Measurements from ENCODE around the gene COL27A1.

Gene COL27A1

DNA sequence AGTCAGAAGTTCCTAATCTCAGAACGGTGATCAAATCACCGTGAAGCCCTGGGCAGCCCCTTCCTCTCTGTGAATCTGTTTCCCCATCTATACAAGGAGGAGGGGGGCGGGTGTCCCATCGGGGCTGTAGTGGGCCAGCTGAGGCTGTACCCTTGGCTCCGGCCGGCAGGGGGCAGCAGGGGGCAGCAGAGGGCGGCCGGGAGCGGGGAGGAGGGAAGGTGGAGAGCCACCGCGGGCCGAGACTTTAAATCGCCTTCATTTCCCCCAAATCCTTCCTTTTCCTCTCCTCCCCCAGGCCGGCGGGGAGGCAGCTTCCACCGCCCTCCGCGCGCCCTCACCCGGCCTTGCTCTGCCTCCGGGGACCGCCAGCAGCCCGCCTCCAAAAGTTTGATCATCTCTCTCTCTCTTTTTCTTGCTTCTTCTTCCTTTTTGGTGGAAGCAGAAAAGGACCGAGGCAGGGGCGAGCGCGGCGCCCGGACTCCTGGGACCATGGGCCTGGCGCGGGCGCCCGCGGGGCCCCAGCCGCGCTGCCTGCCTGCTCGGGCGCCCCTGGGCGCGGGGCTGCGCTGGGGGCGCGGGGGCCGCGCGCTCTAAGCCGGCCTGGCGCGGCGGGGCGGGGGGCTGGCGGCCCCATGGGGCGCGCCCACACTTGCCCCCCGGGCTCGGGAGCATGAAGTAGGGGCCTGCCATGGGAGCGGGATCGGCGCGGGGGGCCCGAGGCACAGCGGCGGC lies at the start of gene COL27A1:
Gene COL27A1 (plus strand): TSS at position 275 of the 732 bp plus-strand sequence. CDS start 414 bp downstream, at position 689.
- H3K4me2 ChIP-seq: peak within 1 kb of the TSS; percentile 63; the same call in 1 of the 2 replicates
- H3K36me3 ChIP-seq (ENCODE audit: insufficient read depth): no peaks in the 10 kb centered on the region
- H2AFZ ChIP-seq (ENCODE audit: low read depth): peak within 1 kb of the TSS; percentile 93
- TF ChIP-seq, protein P1, sequence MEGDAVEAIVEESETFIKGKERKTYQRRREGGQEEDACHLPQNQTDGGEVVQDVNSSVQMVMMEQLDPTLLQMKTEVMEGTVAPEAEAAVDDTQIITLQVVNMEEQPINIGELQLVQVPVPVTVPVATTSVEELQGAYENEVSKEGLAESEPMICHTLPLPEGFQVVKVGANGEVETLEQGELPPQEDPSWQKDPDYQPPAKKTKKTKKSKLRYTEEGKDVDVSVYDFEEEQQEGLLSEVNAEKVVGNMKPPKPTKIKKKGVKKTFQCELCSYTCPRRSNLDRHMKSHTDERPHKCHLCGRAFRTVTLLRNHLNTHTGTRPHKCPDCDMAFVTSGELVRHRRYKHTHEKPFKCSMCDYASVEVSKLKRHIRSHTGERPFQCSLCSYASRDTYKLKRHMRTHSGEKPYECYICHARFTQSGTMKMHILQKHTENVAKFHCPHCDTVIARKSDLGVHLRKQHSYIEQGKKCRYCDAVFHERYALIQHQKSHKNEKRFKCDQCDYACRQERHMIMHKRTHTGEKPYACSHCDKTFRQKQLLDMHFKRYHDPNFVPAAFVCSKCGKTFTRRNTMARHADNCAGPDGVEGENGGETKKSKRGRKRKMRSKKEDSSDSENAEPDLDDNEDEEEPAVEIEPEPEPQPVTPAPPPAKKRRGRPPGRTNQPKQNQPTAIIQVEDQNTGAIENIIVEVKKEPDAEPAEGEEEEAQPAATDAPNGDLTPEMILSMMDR (conservative IDR thresholded peaks at IDR 0.05; ENCODE audit: low read depth, low read length): peak; percentile 84
- peak within 1 kb of the TSS; percentile 47; the same call in 1 of the 2 replicates for H3K9ac ChIP-seq
- H3K4me1 ChIP-seq (ENCODE audit: low read depth, poor library complexity, severe bottlenecking): no peaks in the 10 kb centered on the region
- no peaks in the 10 kb centered on the region for H4K20me1 ChIP-seq (ENCODE audit: insufficient read depth)
- no peak within 1 kb of the TSS for H3K27ac ChIP-seq
- no peak within 1 kb of the TSS for H3K4me3 ChIP-seq (IDR thresholded peaks at IDR 0.05; ENCODE audit: insufficient read depth, low read depth, low read length)
- H3K27me3 ChIP-seq (ENCODE audit: insufficient read depth, low read depth): no peaks in the 10 kb centered on the region
- H3K79me2 ChIP-seq (ENCODE audit: insufficient read depth, low read depth): no peaks in the 10 kb centered on the region

DNA sequence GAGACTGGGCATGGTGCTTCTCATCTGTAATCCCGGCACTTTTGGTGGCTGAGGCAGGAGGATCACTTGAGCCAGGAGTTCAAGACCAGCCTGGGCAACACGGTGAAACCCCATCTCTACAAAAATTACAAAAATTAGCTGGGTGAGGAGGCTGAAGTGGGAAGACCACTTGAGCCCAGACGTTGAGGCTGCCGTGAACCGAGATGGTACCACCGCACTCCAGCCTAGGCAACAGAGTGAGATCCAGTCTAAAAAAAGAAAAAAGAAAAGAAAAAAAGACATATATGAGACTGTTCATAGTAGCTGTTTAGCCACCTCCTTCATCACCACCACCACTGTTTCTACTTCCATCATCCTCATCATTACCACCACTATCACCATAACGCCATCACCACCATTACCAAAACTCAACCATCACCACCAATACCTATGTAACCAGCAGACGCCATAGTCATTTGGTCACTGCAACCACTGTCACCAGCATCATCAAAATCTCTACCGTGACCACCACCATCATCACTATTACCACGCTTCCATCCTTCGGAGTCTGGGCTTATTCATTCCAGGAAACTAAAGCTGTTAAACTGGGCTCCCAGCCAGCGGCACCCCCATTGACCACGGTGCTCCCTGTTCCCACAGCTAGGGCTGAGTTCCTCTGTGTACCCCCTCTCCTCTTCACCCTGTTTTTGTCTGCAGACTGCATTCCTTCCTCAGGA lies 47.9 kb upstream of the COL27A1 start:
- Histone ChIP-seq H3K9ac (no peak overlapping the region), H3K36me3 (ENCODE audit: insufficient read depth) (no peaks in the 10 kb centered on the region), H4K20me1 (ENCODE audit: insufficient read depth) (no peaks in the 10 kb centered on the region), H3K79me2 (ENCODE audit: insufficient read depth, low read depth) (no peaks in the 10 kb centered on the region), H3K27me3 (ENCODE audit: insufficient read depth, low read depth) (no peaks in the 10 kb centered on the region), H3K4me3 (IDR thresholded peaks at IDR 0.05; ENCODE audit: insufficient read depth, low read depth, low read length) (no peak overlapping the region), H3K4me1 (ENCODE audit: low read depth, poor library complexity, severe bottlenecking) (no peaks in the 10 kb centered on the region), H2AFZ (ENCODE audit: low read depth) (no peak overlapping the region), H3K4me2 (no peak overlapping the region), H3K27ac (no peak overlapping the region)
- TF ChIP-seq, protein P1 (conservative IDR thresholded peaks at IDR 0.05; ENCODE audit: low read depth, low read length): no peak

DNA sequence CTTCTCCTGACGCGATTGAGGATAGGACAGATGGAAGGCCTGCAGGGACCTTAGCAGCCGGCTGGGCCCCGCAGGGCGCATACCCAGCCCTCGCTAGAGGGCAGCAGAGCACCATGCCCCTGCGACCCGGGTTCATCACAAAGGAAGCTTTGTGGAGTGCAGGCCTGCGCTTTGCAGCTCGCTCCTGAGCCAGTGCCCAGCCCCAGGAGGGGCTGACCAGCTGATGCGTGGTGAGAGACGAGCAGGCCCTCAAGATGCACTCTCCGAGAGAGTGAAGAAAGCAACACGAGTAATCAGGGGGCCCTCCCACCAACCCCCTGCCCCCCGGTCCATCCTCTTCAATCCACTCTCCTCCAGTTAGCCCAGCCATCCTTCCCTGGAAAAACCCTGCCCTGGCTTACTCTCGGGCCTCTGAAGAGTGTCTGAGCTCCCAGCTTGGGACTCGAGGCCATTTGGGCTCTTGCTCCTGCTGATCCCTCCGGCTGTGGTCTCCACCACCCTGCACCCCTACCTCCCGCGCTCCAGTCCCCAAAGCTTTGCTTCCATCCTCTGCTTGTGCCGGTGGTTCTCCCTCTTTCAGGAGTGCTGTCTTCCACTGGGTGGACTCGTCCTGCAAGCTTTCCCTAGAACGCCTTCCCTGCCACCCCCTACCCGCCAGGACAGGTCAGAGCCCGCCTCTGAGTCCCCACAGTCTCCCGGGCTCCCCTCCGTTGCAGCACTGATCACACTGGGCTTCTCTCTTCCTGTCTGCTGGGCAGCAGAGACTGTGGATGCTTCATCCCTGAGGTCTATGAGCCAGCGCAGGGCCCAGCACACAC lies 47.1 kb upstream of the COL27A1 start:
- no peaks in the 10 kb centered on the region for H3K4me1 ChIP-seq (ENCODE audit: low read depth, poor library complexity, severe bottlenecking)
- H3K27ac ChIP-seq: no peak overlapping the region

DNA sequence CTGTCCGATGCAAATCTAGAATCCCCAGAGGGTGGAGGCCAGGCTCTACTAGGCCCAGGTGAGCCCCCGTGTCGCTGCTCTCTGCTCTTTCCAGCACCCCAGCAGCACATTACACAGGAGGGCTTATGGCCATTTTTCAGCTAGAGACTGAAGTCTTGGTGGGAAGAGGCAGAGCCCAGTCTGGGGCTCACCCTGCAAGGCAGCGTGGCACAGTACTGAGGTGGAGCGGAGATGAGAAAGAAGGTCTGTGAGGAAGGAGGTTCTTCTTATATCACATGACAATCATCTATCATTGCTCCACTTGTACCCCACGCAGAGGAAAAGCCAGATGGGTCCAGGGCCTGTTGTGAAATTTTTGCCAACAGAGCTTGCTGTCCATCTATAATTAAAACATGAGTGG lies 46.2 kb upstream of the COL27A1 start:
- no peak overlapping the region for H3K4me2 ChIP-seq
- H3K36me3 ChIP-seq (ENCODE audit: insufficient read depth): no peaks in the 10 kb centered on the region
- H3K27ac ChIP-seq: no peak overlapping the region
- H3K9ac ChIP-seq: no peak overlapping the region
- H2AFZ ChIP-seq (ENCODE audit: low read depth): no peak overlapping the region
- no peaks in the 10 kb centered on the region for H4K20me1 ChIP-seq (ENCODE audit: insufficient read depth)
- H3K27me3 ChIP-seq (ENCODE audit: insufficient read depth, low read depth): no peaks in the 10 kb centered on the region
- H3K79me2 ChIP-seq (ENCODE audit: insufficient read depth, low read depth): no peaks in the 10 kb centered on the region
- H3K4me3 ChIP-seq (IDR thresholded peaks at IDR 0.05; ENCODE audit: insufficient read depth, low read depth, low read length): no peak overlapping the region
- no peaks in the 10 kb centered on the region for H3K4me1 ChIP-seq (ENCODE audit: low read depth, poor library complexity, severe bottlenecking)
- TF ChIP-seq, protein P1 (conservative IDR thresholded peaks at IDR 0.05; ENCODE audit: low read depth, low read length): no peak

More for the DNA sequence above, 47.1 kb upstream of the COL27A1 start:
- no peaks in the 10 kb centered on the region for H3K27me3 ChIP-seq (ENCODE audit: insufficient read depth, low read depth)
- no peaks in the 10 kb centered on the region for H3K36me3 ChIP-seq (ENCODE audit: insufficient read depth)
- H4K20me1 ChIP-seq (ENCODE audit: insufficient read depth): no peaks in the 10 kb centered on the region
- no peak overlapping the region for H3K4me3 ChIP-seq (IDR thresholded peaks at IDR 0.05; ENCODE audit: insufficient read depth, low read depth, low read length)
- H3K79me2 ChIP-seq (ENCODE audit: insufficient read depth, low read depth): no peaks in the 10 kb centered on the region
- H2AFZ ChIP-seq (ENCODE audit: low read depth): no peak overlapping the region
- H3K4me2 ChIP-seq: no peak overlapping the region
- TF ChIP-seq, protein P1 (conservative IDR thresholded peaks at IDR 0.05; ENCODE audit: low read depth, low read length): peak; percentile 82
- no peak overlapping the region for H3K9ac ChIP-seq

All from KMS-11 (cell line).